Bronchial epithelial cell (primary cell): ENCODE measurements around the gene ZFTA. TPM values are rescaled to one million over a fixed set of nuclear protein-coding genes. Genes with fewer than 3 reads are reported as not detected.

Source experiments
- DNase-seq: peaks from one replicate; pipeline ENCODE4 v3.0.0-alpha.2; 2010; ENCODE audit warnings: low read depth
- FAIRE-seq: peaks from 2 replicates; lab custom pipeline; 2011; peaks lifted over from hg19 to GRCh38; lab: Jason Lieb, UNC
- H3K27me3 ChIP-seq: 2 replicates; pipeline ENCODE4 v1.5.1; 2011; ENCODE audit warnings: low read length; ENCODE audit not compliant: control insufficient read depth, insufficient read depth
- H3K36me3 ChIP-seq: 2 replicates; pipeline ENCODE4 v1.5.1; 2011; ENCODE audit warnings: low read length; ENCODE audit not compliant: control insufficient read depth, insufficient read depth
- H3K4me3 ChIP-seq: 2 replicates; pipeline ENCODE4 v1.5.1; 2011; ENCODE audit warnings: mild to moderate bottlenecking, low read depth, low read length, control low read depth
- CTCF ChIP-seq: IDR thresholded peaks from 2 replicates; pipeline ENCODE4 v1.5.1; 2011; ENCODE audit warnings: mild to moderate bottlenecking, moderate library complexity, low read length, control low read depth, inconsistent platforms; ENCODE audit not compliant: insufficient read depth, severe bottlenecking
- total RNA-seq: library from RNA; depleted of rRNA; stranded (reverse); fragments of >200 nt; gene quantifications from 2 replicates; pipeline ENCODE4 v1.2.1, GENCODE V29; 2014

The ZFTA gene
- total RNA-seq, 1 donor from 2014 or later = 2.9 TPM

- TF ChIP-seq CTCF = no peak
- H3K4me3 ChIP-seq = peak overlapping the region; percentile 48
- no peak for FAIRE-seq
Observed at GRCh38 chr11:63769714-63770455, 1.3 kb upstream of the ZFTA start.

GRCh38 chr11:63769042-63769713 lies 603 bp upstream of the ZFTA start:
- Histone ChIP-seq H3K36me3 (no peaks in the 10 kb centered on the region), H3K27me3 (no peaks in the 10 kb centered on the region), H3K4me3 (peak overlapping the region; percentile 48)
- peak; percentile 29 for DNase-seq
- no peak for TF ChIP-seq CTCF
- FAIRE-seq = no peak

More at GRCh38 chr11:63769714-63770455, 1.3 kb upstream of the ZFTA start:
- H3K36me3 ChIP-seq = no peaks in the 10 kb centered on the region
- DNase-seq = no peak
- no peaks in the 10 kb centered on the region for H3K27me3 ChIP-seq

GRCh38 chr11:63767565-63768236 lies 874 bp downstream of the ZFTA start:
- H3K27me3 ChIP-seq = no peaks in the 10 kb centered on the region
- FAIRE-seq (no peak), DNase-seq (peak; percentile 56)
- no peak for TF ChIP-seq CTCF
- H3K4me3 ChIP-seq = peak overlapping the region; percentile 48
- no peaks in the 10 kb centered on the region for H3K36me3 ChIP-seq

- Histone ChIP-seq H3K4me3 (peak overlapping the region; percentile 48), H3K27me3 (no peaks in the 10 kb centered on the region), H3K36me3 (no peaks in the 10 kb centered on the region)
- no peak for DNase-seq
- FAIRE-seq = no peak
- TF ChIP-seq CTCF = no peak
Observed at GRCh38 chr11:63767267-63767564, 1.4 kb downstream of the ZFTA start.

- H3K36me3 ChIP-seq = no peaks in the 10 kb centered on the region
- DNase-seq (no peak), FAIRE-seq (no peak)
- H3K27me3 ChIP-seq = no peaks in the 10 kb centered on the region
- no peak overlapping the region for H3K4me3 ChIP-seq
- TF ChIP-seq CTCF = no peak
Observed at GRCh38 chr11:63766531-63767235, 1.9 kb downstream of the ZFTA start.
